Type B pancreatic cell (in vitro differentiated cells): ENCODE results near the gene PDGFD. TPM values are rescaled to one million over a fixed set of nuclear protein-coding genes. Genes with fewer than 3 reads are reported as not detected.

Experiments used
- DNase-seq: peaks from one replicate; pipeline ENCODE4 v3.0.0; 2021; ENCODE audit warnings: mixed read lengths; ENCODE audit not compliant: unreplicated experiment; ENCODE audit errors: extremely low spot score
- H3K27ac Mint-ChIP-seq: 2 replicates; pipeline ENCODE4 v1.8.0; 2021; ENCODE audit warnings: mild to moderate bottlenecking, mixed read lengths
- H3K27me3 Mint-ChIP-seq: 2 replicates; pipeline ENCODE4 v1.8.0; 2021; ENCODE audit warnings: mixed read lengths
- H3K36me3 Mint-ChIP-seq: 2 replicates; pipeline ENCODE4 v1.8.0; 2021; ENCODE audit warnings: mixed read lengths
- H3K4me1 Mint-ChIP-seq: one replicate; pipeline ENCODE4 v1.8.0; 2021; ENCODE audit warnings: mixed read lengths; ENCODE audit not compliant: unreplicated experiment
- H3K4me3 Mint-ChIP-seq: 2 replicates; pipeline ENCODE4 v1.8.0; 2021; ENCODE audit warnings: mild to moderate bottlenecking, mixed read lengths
- H3K9me3 Mint-ChIP-seq: 2 replicates; pipeline ENCODE4 v1.8.0; 2021; ENCODE audit warnings: mixed read lengths
- CTCF ChIP-seq: fragments of 200-600 bp; sonication (generic); conservative IDR thresholded peaks from 2 replicates; pipeline ENCODE4 v1.5.0; 2021; ENCODE audit warnings: antibody characterized with exemption, mild to moderate bottlenecking
- total RNA-seq: library from RNA; stranded (reverse); gene quantifications from 2 replicates; pipeline ENCODE4 v1.2.1, GENCODE V29; 2021; ENCODE audit warnings: low replicate concordance

The PDGFD gene
- total RNA-seq, 1 donor from 2014 or later: 17.8 TPM

DNA sequence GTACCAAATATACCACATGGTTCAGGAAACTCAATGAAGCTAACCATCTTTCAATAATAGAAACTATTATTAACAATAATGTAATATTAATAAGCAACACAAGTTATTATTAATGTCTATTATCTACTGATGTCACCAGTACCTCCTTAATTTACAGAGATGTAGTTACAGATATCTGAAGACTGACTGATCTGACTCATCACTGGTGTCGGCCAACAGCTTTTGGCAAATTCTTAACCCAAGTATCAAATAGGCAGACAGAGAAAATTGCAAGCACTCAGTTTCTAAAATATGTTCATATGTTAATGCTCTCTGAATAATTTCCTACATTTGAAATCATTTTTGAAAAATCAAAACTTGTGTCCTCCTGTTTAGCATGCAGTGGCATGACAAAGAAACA is 227.9 kb downstream of the PDGFD start:
- H3K4me1 Mint-ChIP-seq: no peaks in the 10 kb centered on the region
- H3K27ac Mint-ChIP-seq: no peak overlapping the region
- H3K36me3 Mint-ChIP-seq: no peaks in the 10 kb centered on the region
- H3K9me3 Mint-ChIP-seq: no peaks in the 10 kb centered on the region
- H3K4me3 Mint-ChIP-seq: no peak overlapping the region
- no peak for DNase-seq
- no peaks in the 10 kb centered on the region for H3K27me3 Mint-ChIP-seq
- no peak for TF ChIP-seq CTCF

- no peaks in the 10 kb centered on the region for H3K36me3 Mint-ChIP-seq
- no peak overlapping the region for H3K4me3 Mint-ChIP-seq
- no peaks in the 10 kb centered on the region for H3K27me3 Mint-ChIP-seq
- H3K9me3 Mint-ChIP-seq: no peaks in the 10 kb centered on the region
- H3K27ac Mint-ChIP-seq: no peak overlapping the region
- TF ChIP-seq CTCF: no peak
- H3K4me1 Mint-ChIP-seq: peaks cover 2% of the 10 kb centered on the region
- DNase-seq: no peak
Measured at GRCh38 chr11:103935219-103935618, 228.7 kb downstream of the PDGFD start.

DNA sequence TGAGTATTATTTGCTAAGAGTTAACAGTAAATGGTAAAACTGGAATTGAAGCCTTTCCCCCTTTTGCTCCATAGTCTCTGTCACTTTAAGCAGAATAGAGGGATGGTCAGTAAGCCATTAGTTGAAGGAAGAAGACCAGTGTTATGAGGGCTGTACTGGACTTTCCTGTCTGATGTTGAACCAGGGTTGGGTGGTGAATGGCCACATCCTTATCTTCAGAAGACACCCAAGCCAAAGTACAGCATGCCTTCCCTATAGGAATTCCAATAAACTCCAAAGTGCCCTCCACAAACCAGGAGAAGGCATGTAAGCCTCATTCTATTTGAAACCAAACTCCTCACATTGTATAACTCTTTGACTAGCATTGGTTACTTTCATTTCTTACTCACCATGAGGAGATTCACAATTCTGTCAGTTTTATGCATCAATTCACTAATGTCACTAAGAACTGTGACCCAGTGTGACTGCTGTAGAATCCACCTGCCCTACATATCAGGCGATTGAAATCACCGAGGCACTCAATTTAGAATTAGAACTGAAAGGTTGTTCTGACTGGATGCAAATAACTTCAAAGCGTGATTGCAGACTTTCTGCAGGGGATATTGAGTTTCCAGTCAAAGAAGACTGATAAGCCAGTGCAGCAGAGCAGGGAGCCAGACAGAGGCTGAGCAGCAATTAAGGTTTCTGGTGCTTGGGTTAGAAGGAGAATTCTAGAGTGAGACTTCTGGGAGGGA is 234.6 kb downstream of the PDGFD start:
- Mint-ChIP-seq H3K36me3 (no peaks in the 10 kb centered on the region), H3K9me3 (no peaks in the 10 kb centered on the region), H3K27me3 (no peaks in the 10 kb centered on the region), H3K4me3 (peak overlapping the region; percentile 6), H3K27ac (peak overlapping the region; percentile 67), H3K4me1 (peaks cover 9% of the 10 kb centered on the region)
- no peak for TF ChIP-seq CTCF
- DNase-seq: no peak

DNA sequence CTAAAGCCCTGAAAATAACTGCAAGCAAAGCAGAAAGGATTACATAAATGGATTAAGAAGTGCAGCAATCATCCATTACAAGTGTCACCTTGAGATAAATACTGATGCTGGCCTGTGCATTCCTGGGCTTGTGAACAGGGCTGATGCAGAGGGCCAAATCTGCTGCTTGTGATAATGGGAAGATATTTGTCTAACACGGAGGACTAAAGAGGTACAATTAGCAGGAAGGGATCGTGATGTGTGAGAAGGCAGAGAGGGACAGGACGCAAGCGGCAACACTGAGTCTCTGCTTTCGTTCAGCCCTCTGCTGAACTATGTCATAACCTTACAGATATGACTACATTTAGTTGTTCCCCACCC is 235.2 kb downstream of the PDGFD start:
- no peak for TF ChIP-seq CTCF
- Mint-ChIP-seq H3K4me1 (peaks cover 14% of the 10 kb centered on the region), H3K27ac (peak overlapping the region; percentile 67), H3K4me3 (peak overlapping the region; percentile 6), H3K27me3 (no peaks in the 10 kb centered on the region), H3K9me3 (no peaks in the 10 kb centered on the region), H3K36me3 (peaks cover 5% of the 10 kb centered on the region)
- DNase-seq: no peak

GRCh38 chr11:103928040-103928801 is 235.7 kb downstream of the PDGFD start:
- Mint-ChIP-seq H3K4me1 (peaks cover 17% of the 10 kb centered on the region), H3K4me3 (no peak overlapping the region), H3K9me3 (no peaks in the 10 kb centered on the region), H3K27ac (peak overlapping the region; percentile 67), H3K27me3 (no peaks in the 10 kb centered on the region), H3K36me3 (peaks cover 7% of the 10 kb centered on the region)
- TF ChIP-seq CTCF: no peak
- no peak for DNase-seq
